K562 treated with DMSO at 1 percent for 24 hours (cell line): ENCODE measurements around the gene NOXO1. TPM values are rescaled to one million over a fixed set of nuclear protein-coding genes. Genes with fewer than 3 reads are reported as not detected.

ENCODE experiments used
- total RNA-seq: library from RNA; unstranded; fragments of 300-600 nt; gene quantifications from 2 replicates; pipeline ENCODE4 v1.2.3, GENCODE V29; 2022; ENCODE audit warnings: low read depth; ENCODE audit not compliant: insufficient read depth

The NOXO1 gene
- total RNA-seq: not detected in 2 replicates

GRCh38 chr16:1981398-1981836, at the start of gene NOXO1:
TSS of gene NOXO1 (minus strand) at chr16:1981469. CDS start at chr16:1981179, 290 bp downstream.

GRCh38 chr16:2026461-2027023, 45.3 kb upstream of the NOXO1 start, which contains the start of gene NHERF2:
TSS of gene NHERF2 (plus strand) at chr16:2026902. CDS start at chr16:2027006, 104 bp downstream.

GRCh38 chr16:2019518-2019920, 38.2 kb upstream of the NOXO1 start, which contains the start of gene NPW:
TSS of gene NPW (plus strand) at chr16:2019785.

GRCh38 chr16:2009791-2010510, 28.7 kb upstream of the NOXO1 start, which contains the start of gene ZNF598:
TSS of gene ZNF598 (minus strand) at chr16:2009821.

GRCh38 chr16:1989209-1990100, 8.2 kb upstream of the NOXO1 start, which contains the start of gene SYNGR3:
TSS of gene SYNGR3 (plus strand) at chr16:1989970. CDS start at chr16:1990103, 133 bp downstream.

GRCh38 chr16:1983544-1984346, 2.5 kb upstream of the NOXO1 start, which contains the start of gene GFER:
TSS of gene GFER (plus strand) at chr16:1984193. CDS start at chr16:1984219, 26 bp downstream.

GRCh38 chr16:1971796-1972489, 9.3 kb downstream of the NOXO1 start, which contains the start of gene TBL3:
TSS of gene TBL3 (plus strand) at chr16:1972053. CDS start at chr16:1972165, 112 bp downstream.

GRCh38 chr16:1966460-1966859, 14.8 kb downstream of the NOXO1 start, which contains the start of gene RNF151:
TSS of gene RNF151 (plus strand) at chr16:1966856. CDS start at chr16:1966882, 26 bp downstream.

GRCh38 chr16:1964506-1965395, 16.5 kb downstream of the NOXO1 start, which contains the start of gene RPS2:
TSS of gene RPS2 (minus strand) at chr16:1964826. CDS start at chr16:1964625, 201 bp downstream.

GRCh38 chr16:1959269-1960039, 21.8 kb downstream of the NOXO1 start, which contains the start of gene NDUFB10:
TSS of gene NDUFB10 (plus strand) at chr16:1959538. CDS start at chr16:1959625, 87 bp downstream.

GRCh38 chr16:1942810-1943726, 38.2 kb downstream of the NOXO1 start, which contains the start of gene MSRB1:
TSS of gene MSRB1 (minus strand) at chr16:1943199. CDS start at chr16:1943156, 43 bp downstream.

Other genes with a start within 250 kb of the NOXO1 start
- gene NME3, start 209.9 kb downstream of the NOXO1 start, total RNA-seq: 80.6 and 94.0 TPM in 2 replicates
- gene EME2, start 208.7 kb downstream of the NOXO1 start, total RNA-seq: 9.7 and 11.0 TPM in 2 replicates
- gene MRPS34, start 208.3 kb downstream of the NOXO1 start, total RNA-seq: 209 and 232 TPM in 2 replicates
- 85.1 and 96.8 TPM in 2 replicates for gene SPSB3, start 198.9 kb downstream of the NOXO1 start, total RNA-seq
- gene NUBP2, start 198.5 kb downstream of the NOXO1 start, total RNA-seq: 178 and 198 TPM in 2 replicates
- gene IGFALS, start 187.8 kb downstream of the NOXO1 start, total RNA-seq: 0.36 and 0.50 TPM in 2 replicates
- gene HAGH, start 154.6 kb downstream of the NOXO1 start, total RNA-seq: 95.7 and 105 TPM in 2 replicates
- 30.8 and 34.7 TPM in 2 replicates for gene FAHD1, start 154.3 kb downstream of the NOXO1 start, total RNA-seq
- 40.7 and 42.1 TPM in 2 replicates for gene MEIOB, start 109.3 kb downstream of the NOXO1 start, total RNA-seq
- gene HS3ST6, start 63.1 kb downstream of the NOXO1 start, total RNA-seq: not detected in 2 replicates
- gene MSRB1, start 38.3 kb downstream of the NOXO1 start, total RNA-seq: 194 and 209 TPM in 2 replicates
- 0.23 and 0.29 TPM in 2 replicates for gene RPL3L, start 26.8 kb downstream of the NOXO1 start, total RNA-seq
- 256 and 274 TPM in 2 replicates for gene NDUFB10, start 21.9 kb downstream of the NOXO1 start, total RNA-seq
- 6,981 and 7,733 TPM in 2 replicates for gene RPS2, start 16.6 kb downstream of the NOXO1 start, total RNA-seq
- not detected in 2 replicates for gene RNF151, start 14.6 kb downstream of the NOXO1 start, total RNA-seq
- 59.5 and 67.9 TPM in 2 replicates for gene TBL3, start 9.4 kb downstream of the NOXO1 start, total RNA-seq
- 56.1 and 57.0 TPM in 2 replicates for gene GFER, start 2.7 kb upstream of the NOXO1 start, total RNA-seq
- gene SYNGR3, start 8.5 kb upstream of the NOXO1 start, total RNA-seq: 42.4 and 48.1 TPM in 2 replicates
- gene ZNF598, start 28.4 kb upstream of the NOXO1 start, total RNA-seq: 111 and 123 TPM in 2 replicates
- gene NPW, start 38.3 kb upstream of the NOXO1 start, total RNA-seq: 3.2 and 4.2 TPM in 2 replicates
- gene NHERF2, start 45.4 kb upstream of the NOXO1 start, total RNA-seq: 28.4 and 30.8 TPM in 2 replicates
- gene NTHL1, start 66.4 kb upstream of the NOXO1 start, total RNA-seq: 31.0 and 36.5 TPM in 2 replicates
- gene TSC2, start 66.5 kb upstream of the NOXO1 start, total RNA-seq: 69.9 and 72.9 TPM in 2 replicates
- gene PKD1, start 154.4 kb upstream of the NOXO1 start, total RNA-seq: 95.2 and 111 TPM in 2 replicates
- gene RAB26, start 167.2 kb upstream of the NOXO1 start, total RNA-seq: 4.4 and 5.8 TPM in 2 replicates
- gene TRAF7, start 174.3 kb upstream of the NOXO1 start, total RNA-seq: 114 and 120 TPM in 2 replicates
- 2.6 and 3.7 TPM in 2 replicates for gene CASKIN1, start 215.1 kb upstream of the NOXO1 start, total RNA-seq
- 58.9 and 88.9 TPM in 2 replicates for gene MLST8, start 224.0 kb upstream of the NOXO1 start, total RNA-seq
- 12.8 and 15.0 TPM in 2 replicates for gene BRICD5, start 229.4 kb upstream of the NOXO1 start, total RNA-seq
- gene PGP, start 233.4 kb upstream of the NOXO1 start, total RNA-seq: 90.8 and 100 TPM in 2 replicates
- 49.6 and 60.2 TPM in 2 replicates for gene E4F1, start 242.1 kb upstream of the NOXO1 start, total RNA-seq